OCI-M2 (cell line): ENCODE measurements around the gene TTC28.
"Not testable (repeated sequence)": the region's sequence is repeated elsewhere in the genome, so short reads cannot be mapped to it uniquely, and the experiment has no call there.

Experiments
- DNase-seq: peaks from one replicate; lab custom pipeline; 2025; ENCODE audit not compliant: unreplicated experiment; lab: John Stamatoyannopoulos, UW

Gene TTC28

DNA sequence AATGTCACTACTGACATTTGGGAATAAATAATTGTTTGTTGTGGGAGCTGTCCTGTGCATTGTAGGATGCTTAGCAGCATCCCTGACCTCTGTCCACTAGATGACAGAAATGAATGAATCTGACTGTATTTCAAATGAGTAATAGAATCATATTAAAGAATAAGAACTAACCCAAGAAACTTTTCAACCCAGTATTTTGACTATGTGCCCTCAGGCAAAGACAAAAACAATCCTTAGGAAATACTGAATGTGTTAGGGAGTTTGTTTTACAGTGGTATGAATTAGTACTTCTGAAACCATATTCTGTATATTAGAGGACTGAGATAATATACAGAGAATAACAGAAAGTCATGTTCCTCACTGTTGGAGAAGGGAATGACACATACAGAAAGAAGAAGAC, 439.7 kb downstream of the TTC28 start:
- no peak for DNase-seq

DNA sequence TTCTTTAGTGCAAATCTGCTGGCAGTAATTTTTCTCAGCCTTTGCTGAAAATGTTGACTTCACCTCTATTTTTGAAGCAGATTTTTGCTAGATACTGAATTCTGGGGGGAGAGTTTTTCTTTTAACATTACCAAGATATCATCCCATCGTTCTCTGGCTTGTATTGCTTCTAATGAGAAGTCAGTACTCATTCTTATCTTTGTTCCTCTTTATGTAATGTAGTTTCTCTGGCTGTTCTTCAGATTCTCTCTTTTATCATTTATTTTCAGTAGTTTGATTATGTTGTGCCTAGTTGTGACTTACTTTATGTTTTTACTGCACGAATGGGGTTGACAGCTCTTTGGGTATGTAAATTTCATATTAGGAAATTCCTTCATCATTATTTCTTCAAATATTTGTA, 441.9 kb downstream of the TTC28 start:
- DNase-seq: no peak

DNA sequence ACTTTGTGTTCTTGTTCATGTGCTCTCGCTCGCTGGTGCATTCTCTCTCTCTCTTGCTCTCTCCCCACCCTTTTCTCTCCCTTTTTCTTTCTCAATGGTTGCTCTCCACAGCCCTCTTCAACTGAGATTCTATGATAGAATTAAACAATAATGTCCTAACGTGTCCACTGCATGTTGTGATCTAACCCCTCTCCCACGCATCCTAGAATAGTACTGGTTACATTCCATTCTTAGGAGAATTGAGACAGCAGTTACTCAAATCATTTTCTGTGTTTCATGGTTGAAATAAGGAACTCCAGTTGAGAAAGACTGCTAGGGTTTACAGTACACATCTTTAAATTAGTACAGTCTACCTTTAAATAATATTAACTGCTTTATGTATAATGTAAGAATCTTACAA, 442.5 kb downstream of the TTC28 start:
- DNase-seq: no peak

DNA sequence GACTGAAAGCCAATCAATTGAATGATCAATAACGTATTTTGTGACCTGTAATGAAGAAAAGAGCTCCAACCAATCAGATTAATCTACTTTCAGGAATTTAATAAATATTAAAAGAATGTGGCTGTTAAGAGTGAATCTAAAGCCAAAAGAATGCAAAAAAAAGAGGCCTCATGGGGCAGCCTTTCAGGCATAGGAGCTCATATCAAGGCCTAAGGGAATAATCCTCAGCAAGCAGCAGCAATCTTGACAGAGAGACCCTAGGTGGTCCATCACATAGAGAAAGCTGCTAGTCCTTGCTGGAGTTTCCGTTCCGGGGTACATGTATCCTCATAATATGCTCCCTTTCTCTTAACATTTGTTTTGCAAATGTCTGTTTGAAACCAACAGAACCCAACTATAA, 447.4 kb downstream of the TTC28 start:
- no peak for DNase-seq

DNA sequence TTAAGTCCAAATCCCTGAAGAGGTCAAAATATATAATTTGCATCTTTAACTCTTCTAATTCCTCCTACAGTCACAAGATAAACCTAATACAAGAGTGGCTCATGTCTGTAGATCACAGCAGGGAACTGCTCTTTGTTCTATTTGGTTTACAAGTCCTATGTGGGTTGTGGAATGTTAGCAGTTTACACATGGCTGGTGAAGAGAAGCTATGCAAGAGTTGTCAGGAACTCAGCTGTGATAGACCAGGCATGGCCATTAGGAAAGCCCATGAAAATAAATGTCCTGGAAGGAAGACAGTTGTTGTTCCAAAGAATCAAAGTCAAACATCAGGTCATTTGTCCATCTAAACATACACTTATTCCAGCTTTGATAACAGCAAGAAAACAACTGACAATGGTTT, 448.2 kb downstream of the TTC28 start:
- no peak for DNase-seq

DNA sequence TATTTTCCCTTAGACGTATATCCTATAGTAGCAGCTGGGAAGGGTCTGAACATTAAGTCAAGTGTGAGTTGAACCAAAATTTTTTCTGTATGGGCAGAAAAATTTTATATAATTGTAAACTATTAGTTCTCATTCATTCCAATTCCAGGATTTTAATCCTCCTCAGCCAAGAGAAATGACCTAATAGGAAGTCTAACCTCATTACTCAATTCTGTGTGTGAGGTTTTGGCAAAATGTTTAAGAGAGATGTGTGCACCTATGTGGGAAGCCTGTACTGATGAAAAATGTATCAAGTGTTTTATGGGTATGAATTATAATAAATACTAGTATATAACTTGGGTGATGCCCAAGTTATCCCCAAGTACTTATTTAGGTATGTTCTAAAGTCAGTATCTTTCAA, 449.0 kb downstream of the TTC28 start:
- DNase-seq: no peak

DNA sequence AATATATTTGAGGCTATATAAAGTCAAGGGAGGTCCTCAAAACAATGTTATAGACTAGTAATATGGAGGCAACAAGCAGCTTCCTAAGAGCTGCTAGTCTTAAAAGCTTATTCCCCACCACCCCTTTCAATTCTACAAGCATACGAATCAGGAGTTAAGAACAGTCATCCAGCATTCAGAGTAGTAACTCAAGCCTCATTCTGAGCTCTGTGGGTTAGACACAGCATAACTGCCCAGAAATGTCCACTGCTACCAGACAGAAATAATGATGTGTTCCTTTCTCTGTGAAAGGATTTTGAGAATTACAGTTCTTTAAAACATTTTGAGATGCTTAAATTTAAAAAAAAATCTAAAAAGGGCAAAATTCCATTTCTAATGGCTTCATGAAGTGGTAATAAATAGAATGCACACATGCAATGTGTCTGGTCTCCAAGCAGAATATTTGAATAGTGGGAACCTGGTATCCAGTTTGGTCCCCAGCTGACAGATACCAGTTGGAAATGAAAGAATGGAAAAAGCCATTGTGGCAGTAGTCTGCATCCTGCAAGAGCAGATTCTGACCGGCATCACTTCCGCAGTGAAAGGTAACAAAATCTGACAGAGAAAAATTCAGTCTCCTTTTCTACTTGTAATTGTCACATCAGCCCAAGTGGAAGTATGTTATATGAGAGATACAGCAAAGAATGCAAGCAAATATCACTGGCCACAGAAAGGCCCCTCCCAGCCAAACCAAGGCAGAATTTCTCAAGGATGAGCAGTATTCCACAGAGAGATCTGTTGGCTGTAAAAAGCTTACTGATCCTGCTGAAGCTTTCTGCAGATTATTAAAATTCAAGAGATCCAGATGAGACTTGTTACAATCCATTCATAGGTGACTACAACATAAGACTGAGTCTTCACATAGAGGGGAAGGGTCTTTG, 449.8 kb downstream of the TTC28 start:
- DNase-seq: no peak

DNA sequence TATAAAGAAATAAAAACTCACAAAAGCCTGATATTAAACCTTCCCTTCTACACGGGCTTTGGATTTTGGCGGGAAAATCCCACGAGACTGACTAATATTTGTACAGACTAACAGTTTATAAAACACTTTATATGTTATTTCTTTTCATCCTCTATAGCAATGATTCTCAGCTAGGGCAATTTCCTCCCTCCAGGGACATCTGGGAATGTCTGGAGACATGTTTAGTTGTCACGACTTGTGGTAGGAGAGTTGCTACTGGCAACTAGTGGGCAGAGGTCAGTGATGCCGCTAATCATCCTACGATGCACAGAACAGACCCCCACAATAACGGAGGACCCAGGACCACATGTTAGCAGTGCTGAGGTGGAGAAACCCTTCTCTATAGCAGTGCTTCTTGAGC, 455.8 kb downstream of the TTC28 start:
- DNase-seq: no peak

DNA sequence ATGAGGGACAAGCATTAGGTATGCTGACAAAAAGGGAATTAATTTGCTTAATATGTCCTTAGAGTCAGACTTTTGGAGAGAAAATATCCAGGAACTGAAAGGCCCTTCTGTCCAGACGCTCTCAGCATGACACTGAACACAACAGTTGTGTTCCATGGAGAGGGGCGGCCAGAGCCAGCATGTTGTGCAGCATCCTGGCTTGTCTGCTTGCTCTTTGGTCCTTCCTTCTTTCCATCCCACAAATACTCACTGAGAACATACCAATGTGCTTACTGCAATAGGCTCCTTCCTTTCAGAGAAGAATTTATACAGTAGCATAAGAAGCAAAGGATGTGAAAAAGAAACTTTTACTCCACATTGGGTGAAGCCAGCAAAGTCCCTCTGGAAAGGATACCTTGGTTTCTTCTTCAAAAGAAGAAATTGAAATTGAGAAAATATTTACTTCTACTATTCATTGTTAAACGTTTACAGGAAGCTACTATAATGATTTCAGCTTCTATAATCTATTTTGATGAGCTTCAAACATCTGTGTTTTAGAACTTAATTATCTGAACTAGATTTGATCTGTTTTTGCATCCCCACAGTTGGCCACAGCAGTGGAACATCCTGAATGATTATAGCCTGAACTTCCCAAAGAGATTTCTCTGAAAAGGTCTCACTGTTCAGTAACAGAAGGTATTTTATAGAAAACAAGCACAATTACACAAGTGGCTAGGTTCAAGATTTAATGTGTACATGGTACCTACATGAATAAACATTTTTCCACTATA, 456.5 kb downstream of the TTC28 start:
- no peak for DNase-seq

DNA sequence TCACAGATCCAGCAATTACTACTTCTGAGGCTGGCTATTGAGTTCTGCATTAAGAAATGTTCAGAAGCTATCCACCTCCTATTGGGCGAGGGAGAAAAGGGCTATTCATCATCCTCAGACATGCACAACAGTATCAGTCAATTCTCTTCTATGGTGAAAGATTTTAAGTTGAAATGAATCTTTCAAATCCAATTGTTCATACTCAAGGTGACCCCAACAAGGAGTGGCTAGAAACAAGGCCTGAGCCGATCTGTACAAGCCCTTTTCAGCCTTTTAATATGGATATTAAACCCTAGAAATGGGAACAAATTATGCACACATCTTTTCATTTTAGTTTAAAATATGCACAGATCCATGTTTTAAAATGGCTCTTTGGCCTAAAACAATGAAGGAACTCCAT, 457.1 kb downstream of the TTC28 start:
- DNase-seq: no peak

DNA sequence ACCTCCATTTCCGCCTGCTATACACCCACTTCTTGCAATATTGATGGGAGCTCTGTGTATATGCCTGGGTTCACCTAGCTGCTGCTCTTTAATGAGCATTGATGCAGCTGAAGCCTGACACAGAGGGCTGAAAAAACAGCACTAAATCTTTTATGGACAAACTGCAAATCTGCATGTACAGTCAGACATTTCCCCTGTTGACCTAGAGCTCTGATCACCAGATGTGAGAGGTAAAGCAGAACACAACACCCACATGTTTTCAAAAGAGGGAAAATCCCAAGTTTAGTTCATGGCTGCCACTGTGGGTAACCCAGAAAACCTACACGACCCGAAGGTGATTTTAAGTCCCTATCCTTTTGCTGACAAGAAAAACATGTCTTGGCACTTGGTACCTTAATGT, 457.6 kb downstream of the TTC28 start:
- DNase-seq: no peak

DNA sequence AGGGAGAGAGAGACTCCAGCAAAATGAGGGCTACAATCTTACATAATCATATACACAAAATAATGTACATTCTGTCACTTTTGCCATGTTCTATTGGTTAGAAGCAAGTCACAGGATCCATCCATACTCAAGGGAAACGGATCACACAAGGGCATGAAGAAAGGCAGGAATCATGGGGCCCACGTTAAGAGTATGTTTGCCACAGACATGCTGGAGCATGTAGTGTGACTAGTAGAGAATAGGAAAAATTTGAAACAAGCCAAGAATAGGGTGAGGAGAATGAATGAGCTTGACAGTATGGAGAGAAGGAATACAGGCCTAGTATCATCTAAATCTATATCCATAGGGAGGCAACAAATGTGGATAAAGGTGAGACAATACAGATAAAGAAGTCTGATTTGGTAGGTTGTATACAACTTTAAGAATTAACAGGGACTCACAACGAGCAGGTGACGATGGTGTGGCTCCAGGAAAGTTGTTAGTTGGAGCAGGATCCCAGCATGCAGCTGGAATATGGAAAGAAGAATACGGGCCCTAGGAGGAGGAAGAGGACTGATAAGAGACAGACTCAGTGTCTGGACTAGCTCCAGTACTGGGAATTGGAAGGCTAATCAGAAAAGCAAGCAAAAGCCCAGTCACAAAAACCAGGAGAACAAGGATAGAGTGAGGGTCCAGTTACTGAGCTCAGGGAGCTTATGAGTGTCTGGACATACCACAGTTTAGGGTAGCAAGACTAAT, 458.8 kb downstream of the TTC28 start:
- no peak for DNase-seq

DNA sequence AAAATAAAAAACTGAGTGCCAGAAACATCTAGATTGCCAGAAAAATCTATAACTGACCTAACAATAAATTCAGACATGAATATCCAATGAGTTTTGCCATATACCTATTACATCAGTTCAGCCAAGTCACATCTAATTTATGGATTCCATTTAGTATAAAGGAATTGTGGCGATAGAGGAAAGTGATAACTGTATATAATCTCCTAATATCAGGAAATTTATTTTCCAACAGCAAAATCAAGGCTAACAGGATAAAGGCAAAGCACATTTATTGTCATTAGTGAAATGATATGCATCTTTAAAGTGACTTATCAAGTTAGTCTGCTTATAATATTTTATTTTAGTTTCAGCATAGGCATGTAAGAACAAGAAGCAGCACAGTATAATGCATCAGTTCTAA, 462.4 kb downstream of the TTC28 start:
- no peak for DNase-seq

DNA sequence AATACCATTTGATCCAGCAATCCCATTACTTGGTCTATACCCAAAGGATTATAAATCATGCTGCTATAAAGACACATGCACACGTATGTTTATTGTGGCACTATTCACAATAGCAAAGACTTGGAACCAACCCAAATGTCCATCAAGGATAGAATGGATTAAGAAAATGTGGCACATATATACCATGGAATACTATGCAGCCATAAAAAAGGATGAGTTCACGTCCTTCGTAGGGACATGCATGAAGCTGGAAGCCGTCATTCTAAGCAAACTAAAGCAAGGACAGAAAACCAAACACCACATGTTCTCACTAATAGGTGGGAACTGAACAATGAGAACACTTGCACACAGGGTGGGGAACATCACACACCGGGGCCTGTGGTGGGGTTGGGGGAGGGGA, 464.9 kb downstream of the TTC28 start:
- not testable (repeated sequence) for DNase-seq

DNA sequence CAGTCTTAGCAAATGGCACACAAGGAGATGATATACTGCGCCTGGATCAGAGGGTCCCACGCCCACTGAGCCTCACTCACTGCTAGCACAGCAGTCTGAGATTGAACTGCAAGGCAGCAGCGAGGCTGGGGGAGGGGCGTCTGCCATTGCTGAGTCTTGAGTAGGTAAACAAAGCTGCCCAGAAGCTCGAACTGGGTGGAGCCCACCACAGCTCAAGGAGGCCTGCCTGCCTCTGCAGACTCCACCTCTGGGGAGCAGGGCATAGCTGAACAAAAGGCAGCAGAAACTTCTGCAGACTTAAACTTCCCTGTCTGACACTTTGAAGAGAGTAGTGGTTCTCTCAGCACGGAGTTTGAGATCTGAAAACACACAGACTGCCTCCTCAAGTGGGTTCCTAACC, 470.2 kb downstream of the TTC28 start:
- DNase-seq: not testable (repeated sequence)

DNA sequence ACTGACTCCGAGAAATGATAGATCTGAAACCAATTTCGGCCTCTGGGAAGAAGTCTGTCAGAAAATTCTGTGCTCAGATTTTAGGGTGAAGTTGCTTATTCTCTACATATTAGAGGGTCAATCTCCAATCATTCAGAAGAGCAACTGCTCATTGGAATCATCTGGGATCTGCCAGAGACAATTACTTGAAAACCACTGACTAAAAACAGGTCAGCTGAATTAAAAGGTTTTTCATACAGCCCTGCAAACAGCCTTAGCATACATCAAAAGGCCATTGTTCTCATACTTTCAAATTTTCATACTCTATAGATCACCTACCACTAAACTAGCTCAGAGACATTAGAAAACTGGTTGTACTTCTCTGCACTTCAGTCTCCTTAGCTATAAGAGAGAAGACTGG, 470.9 kb downstream of the TTC28 start:
- DNase-seq: no peak

DNA sequence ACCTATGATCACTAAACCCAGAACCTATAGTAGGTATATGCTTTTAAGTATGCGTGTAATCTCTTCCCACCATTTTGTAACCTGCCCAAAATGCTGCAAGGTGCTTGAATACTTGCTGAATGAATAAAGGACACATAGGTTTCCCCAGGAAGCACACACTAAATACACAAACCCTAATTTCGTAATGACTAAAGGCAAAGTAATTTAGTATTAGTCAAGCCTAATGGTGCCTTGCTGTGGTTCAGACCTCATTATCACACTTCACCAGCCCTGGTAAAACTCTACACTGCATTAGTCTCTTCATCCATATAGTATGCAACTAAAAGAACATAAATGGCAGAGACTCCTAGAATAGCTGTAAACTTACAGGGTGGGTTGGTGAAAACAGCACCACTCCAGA, 471.6 kb downstream of the TTC28 start:
- DNase-seq: no peak

DNA sequence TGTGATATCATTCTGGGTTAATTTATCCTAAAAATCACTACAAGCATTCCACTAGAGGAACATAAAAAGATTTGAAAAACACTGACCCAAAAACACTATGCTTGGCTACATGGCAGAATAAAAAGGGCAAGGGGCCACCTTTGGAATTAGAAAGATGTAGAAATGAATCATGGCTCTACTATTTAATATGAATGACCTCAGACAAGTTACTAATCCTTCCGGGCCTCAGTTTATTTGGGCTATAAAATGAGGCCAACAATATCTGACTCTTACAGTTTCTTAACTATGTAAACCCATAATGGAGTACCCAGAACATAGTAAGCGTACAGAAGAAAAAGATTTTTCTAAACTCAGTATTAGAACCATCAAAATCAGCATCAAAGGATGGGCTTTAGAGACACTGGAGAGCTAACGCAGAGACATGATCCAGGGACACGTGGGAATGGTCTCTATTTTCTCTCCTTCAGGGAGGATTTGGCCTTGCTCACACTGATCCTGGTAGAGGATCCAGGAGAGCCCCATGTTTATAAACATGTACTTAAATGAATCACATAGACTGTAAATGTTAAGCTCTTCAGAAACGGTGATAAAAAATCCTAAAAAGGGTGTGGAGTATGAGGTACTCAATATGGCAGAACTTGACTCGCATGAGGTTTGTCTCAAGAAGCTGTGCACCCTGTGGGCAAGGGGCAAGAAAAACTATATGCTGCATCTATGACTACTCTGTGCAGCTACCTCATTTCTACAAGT, 472.2 kb downstream of the TTC28 start:
- DNase-seq: no peak

DNA sequence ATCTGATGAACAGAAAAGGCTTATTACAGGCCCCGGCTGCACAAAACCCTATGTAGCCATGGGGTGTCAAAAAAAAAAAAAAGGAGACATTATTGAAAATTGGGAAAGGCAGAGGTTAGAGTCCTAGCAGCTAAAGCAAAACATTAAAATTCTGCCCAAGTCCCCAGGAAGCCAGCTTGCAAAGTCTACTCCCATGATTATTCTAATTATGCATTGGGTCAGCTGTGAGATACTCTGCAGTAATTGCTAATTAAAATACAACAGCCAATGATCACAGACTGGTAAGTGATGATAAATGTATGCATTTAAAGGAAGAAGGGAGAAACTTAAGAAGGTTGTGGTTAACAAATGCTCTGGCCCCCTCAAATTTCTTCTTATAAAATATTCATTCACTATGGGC, 473.7 kb downstream of the TTC28 start:
- no peak for DNase-seq

DNA sequence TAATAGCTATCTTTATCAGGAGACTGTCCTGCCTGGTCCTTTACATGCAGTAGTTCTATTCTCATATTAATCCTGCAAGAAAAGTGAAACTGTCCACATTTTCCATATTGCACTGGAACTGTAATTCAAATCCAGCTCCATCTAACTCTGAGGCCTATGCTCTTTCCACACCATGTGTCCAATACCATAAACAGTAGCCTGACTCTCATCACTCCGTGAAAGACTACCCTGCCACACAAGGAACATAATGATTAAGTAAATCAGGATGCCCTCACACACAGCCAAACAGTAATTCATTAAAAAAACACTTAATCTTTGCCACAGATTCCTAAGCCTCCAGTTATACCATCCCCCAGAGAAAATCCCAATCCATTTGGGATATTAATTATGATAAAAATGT, 475.3 kb downstream of the TTC28 start:
- no peak for DNase-seq

DNA sequence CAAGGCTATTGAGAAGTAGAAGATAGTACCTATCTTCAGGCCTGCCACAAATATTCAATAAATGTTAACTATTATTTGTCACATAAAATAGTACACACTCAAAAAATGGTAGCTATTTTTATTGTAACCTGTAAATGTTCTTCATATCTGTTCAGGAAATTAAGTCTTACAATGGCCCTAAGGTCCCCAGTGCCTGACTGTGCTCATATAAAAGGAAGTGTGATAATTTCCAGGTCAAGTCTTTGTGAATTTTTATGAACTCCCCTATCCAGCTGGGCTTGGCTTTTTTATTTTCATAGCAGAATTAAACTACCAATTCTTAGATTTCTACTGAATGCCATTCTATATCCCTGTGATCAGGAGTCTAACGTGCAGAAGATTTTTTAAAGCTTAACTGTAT, 476.4 kb downstream of the TTC28 start:
- DNase-seq: no peak
